ENCODE measurements around the gene FAM181A.

GRCh38 chr14:93962701-93963601, 35.8 kb downstream of the FAM181A start:
- TF ChIP-seq CTCF (IDR thresholded peaks at IDR 0.05), result no peak
- no peak for TF ChIP-seq POLR2A (IDR thresholded peaks at IDR 0.05)
- no peak for TF ChIP-seq POLR2AphosphoS5 (IDR thresholded peaks at IDR 0.05)

Measured in sigmoid colon (tissue), 4 donors.